HS-27A (cell line): Measurements from ENCODE around the gene SLC12A9.
"Not testable (repeated sequence)": the region's sequence is repeated elsewhere in the genome, so short reads cannot be mapped to it uniquely, and the experiment has no call there.

Experiments
- DNase-seq: peaks from one replicate; pipeline ENCODE4 v3.0.0-alpha.2; 2012; ENCODE audit warnings: low read depth, missing footprints

The SLC12A9 gene

GRCh38 chr7:100895956-100896731 is 43.6 kb downstream of the SLC12A9 start:
- DNase-seq: no peak

- no peak for DNase-seq
Observed at GRCh38 chr7:100896732-100897608, 44.5 kb downstream of the SLC12A9 start.

- no peak for DNase-seq
Observed at GRCh38 chr7:100897772-100898454, 45.4 kb downstream of the SLC12A9 start.

DNA sequence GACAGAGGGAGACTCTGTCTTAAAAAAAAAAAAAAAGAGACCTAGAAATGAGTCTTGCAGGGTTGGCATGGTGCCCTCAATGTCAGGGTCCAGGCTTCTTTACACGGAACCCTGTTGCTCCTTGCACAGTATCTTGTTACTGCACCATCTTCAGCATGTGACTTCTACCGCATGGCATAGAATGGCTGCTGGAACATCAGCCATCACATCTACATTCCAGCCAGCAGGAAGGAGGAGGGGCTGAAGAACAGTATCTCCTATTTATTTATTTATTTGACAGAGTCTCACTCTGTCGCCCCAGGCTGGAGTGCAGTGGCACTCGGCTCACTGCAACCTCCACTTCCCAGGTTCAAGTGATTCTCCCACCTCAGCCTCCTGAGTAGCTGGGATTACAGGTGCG is 46.9 kb downstream of the SLC12A9 start:
- DNase-seq: no peak

DNA sequence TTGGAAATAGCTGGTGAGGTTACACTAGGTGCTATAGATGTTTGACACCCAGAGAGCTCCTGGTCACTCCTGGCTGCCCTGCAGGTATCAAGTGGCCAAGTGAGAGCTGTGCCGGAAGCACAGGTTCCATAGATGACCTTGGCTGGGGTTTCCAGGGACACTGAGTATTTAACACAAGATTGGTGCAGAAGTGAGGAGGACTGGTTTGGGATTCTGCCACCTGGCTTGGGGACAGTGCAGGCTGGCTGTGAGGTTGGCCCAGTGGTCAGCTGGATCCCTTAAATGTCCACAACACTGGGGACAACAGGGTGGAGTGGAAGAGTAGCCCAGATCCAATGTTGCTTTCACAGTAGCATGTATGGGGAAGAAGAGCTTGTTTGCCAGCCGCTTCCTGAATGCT is 48.5 kb downstream of the SLC12A9 start:
- no peak for DNase-seq

DNA sequence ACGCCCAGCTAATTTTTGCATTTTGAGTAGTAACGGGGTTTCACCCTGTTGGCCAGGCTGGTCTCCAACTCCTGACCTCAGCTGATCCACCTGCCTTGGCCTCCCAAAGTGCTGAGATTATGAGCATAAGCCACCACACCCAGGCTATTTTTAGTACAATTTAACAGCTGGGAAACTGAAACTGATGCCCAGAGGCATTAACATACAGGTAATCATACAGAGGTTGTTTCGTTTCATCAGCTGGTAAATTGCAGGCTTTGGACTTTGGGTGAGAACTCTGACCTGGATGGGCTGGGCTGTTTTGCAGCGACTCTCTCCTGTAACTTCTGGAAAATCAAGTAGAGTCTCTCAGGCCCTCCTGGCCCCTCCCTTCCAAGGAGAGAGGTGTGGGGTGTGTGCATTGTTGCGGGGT is 49.4 kb downstream of the SLC12A9 start:
- no peak for DNase-seq

DNA sequence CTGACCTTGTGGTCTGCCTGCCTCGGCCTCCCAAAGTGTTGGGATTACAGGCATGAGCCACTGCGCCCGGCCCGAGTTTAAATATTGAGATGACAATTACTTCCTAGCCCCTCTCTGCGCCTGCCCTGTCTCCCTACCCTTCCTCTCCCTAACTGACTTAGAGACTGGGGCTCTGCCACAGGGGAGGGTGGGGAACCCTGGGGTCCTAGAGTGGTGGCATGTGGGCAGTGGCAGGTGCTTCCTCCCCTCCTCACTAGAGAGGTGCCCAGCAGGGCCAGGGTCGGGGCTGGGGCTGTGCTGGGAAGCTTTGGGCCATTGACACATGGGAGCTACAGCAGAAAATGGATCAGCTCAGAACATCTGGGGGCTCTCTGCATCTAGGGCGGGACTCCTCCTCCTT is 50.1 kb downstream of the SLC12A9 start:
- DNase-seq: no peak

GRCh38 chr7:100908512-100908911 is 56.0 kb downstream of the SLC12A9 start:
- no peak for DNase-seq

DNA sequence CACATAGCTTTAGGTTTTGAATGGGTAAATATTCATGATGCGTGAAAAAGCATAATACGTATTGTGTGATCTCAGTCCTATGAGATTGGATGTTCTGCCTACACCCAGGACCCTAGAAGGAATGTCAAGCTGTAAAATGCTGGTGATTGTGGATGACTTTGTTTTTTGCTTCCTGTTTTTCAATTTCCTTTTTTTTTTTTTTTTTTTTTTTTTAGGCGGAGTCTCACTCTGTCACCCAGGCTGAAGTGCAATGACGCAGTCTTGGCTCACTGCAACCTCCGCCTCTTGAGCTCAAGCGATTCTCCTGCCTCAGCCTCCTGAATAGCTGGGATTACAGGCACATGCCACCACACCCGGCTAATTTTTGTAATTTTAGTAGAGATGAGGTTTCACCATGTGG is 57.9 kb downstream of the SLC12A9 start:
- DNase-seq: not testable (repeated sequence)

GRCh38 chr7:100911484-100911883 is 59.0 kb downstream of the SLC12A9 start:
- DNase-seq: no peak

DNA sequence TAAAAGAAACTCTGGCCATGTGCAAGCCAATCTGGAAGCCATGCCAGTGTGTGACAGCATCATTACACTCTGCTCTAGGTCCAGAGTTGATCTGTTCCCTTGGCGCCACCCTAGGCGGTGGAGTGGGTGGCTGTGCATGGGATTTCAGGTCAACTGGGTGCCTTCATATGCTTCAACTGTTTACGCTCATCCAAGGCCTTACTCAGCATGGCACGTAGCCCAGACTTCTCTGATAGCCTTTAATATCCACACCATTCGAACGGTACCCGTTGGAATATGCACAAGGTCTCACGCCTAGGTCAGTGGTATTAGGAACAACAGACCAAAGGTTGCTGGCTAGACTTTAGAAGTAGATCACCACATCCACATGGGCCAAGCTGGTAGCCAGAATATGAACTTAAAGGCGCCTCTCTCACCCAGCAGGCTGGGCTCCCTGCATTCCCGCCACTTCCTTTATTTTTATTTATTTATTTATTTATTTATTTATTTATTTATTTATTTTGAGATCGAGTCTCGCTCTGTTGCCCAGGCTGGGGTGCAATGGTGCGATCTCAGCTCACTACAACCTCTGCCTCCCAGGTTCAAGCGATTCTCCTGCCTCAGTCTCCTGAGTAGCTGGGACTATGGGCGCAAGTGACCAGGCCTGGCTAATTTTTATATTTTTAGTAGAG is 61.8 kb downstream of the SLC12A9 start:
- DNase-seq: no peak

DNA sequence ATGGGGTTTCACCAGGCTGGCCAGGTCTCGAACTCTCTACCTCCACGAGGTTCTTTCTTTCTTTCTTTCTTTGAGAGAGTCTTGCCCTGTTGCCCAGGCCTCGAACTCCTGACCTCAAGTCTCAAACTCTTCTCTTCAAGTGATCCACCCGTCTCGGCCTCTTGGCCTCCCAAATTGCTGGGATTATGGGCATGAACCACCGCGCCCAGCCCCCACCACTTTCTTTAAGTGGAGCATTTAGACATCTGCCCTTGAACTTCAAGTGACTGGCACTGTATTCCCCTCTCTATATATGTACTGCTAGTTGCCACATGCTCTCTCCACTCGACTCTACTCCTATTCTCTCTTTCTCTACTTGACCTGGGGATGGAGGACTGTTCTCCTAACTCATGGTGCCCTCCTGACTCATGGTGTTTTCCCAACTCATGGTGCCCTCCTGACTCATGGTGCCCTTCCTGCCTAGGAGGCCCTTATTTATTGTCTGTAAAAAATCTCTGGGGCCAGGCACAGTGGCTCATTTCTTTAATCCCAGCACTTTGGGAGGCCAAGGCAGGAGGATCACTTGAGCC is 62.5 kb downstream of the SLC12A9 start:
- no peak for DNase-seq
